KMS-11 (cell line): ENCODE measurements around the gene SLX4.

Experiments used
- H2AFZ ChIP-seq: fragments of 200-600 bp; sonication (generic); 2 replicates; pipeline ENCODE4 v1.6.1; 2016; ENCODE audit warnings: antibody characterized with exemption, mixed run types, low read depth
- H3K27ac ChIP-seq: fragments of 200-600 bp; sonication (generic); 2 replicates; pipeline ENCODE4 v1.6.1; 2016; ENCODE audit warnings: mild to moderate bottlenecking, mixed run types
- H3K27me3 ChIP-seq: fragments of 200-600 bp; sonication (generic); 2 replicates; pipeline ENCODE4 v1.6.1; 2017; ENCODE audit warnings: mild to moderate bottlenecking, low read depth, mixed run types, moderate library complexity; ENCODE audit not compliant: insufficient read depth
- H3K36me3 ChIP-seq: fragments of 200-600 bp; sonication (generic); 2 replicates; pipeline ENCODE4 v1.6.1; 2017; ENCODE audit warnings: mild to moderate bottlenecking, mixed run types; ENCODE audit not compliant: insufficient read depth
- H3K4me1 ChIP-seq: fragments of 200-600 bp; sonication (generic); 2 replicates; pipeline ENCODE4 v1.6.1; 2016; ENCODE audit warnings: mild to moderate bottlenecking, low read depth, mixed run types; ENCODE audit not compliant: poor library complexity, severe bottlenecking
- H3K4me2 ChIP-seq: fragments of 200-600 bp; sonication (generic); 2 replicates; pipeline ENCODE4 v1.7.0; 2016; ENCODE audit warnings: mild to moderate bottlenecking, mixed run types
- H3K4me3 ChIP-seq: fragments of 200-600 bp; sonication (generic); IDR thresholded peaks from 2 replicates; pipeline ENCODE4 v1.6.1; 2017; ENCODE audit warnings: low read depth, low read length, mixed read lengths; ENCODE audit not compliant: insufficient read depth
- H3K79me2 ChIP-seq: fragments of 200-600 bp; sonication (generic); 2 replicates; pipeline ENCODE4 v1.6.1; 2016; ENCODE audit warnings: low read depth, mixed run types; ENCODE audit not compliant: insufficient read depth
- H3K9ac ChIP-seq: fragments of 200-600 bp; sonication (generic); 2 replicates; pipeline ENCODE4 v1.6.1; 2016; ENCODE audit warnings: mild to moderate bottlenecking, mixed run types
- H4K20me1 ChIP-seq: fragments of 200-600 bp; sonication (generic); 2 replicates; pipeline ENCODE4 v1.6.1; 2016; ENCODE audit warnings: mild to moderate bottlenecking, mixed run types; ENCODE audit not compliant: insufficient read depth
- CTCF ChIP-seq: fragments of 200-600 bp; sonication (generic); conservative IDR thresholded peaks from 2 replicates; pipeline ENCODE4 v1.6.1; 2017; ENCODE audit warnings: low read depth, mild to moderate bottlenecking, antibody characterized with exemption, low read length, moderate library complexity, mixed read lengths

SLX4 gene

GRCh38 chr16:3602320-3602653 is 9.1 kb downstream of the SLX4 start:
- H3K4me2 ChIP-seq: no peak overlapping the region
- H2AFZ ChIP-seq: no peak overlapping the region
- H4K20me1 ChIP-seq: no peaks in the 10 kb centered on the region
- H3K27ac ChIP-seq: no peak overlapping the region
- 0 out of 2 replicates have a peak, but pooled peaks cover 3% of the 10 kb centered on the region for H3K36me3 ChIP-seq
- no peaks in the 10 kb centered on the region for H3K79me2 ChIP-seq
- H3K4me1 ChIP-seq: no peaks in the 10 kb centered on the region
- TF ChIP-seq CTCF: no peak
- no peak overlapping the region for H3K9ac ChIP-seq
- no peak overlapping the region for H3K4me3 ChIP-seq
- H3K27me3 ChIP-seq: no peaks in the 10 kb centered on the region

GRCh38 chr16:3601614-3602319 is 9.6 kb downstream of the SLX4 start:
- no peaks in the 10 kb centered on the region for H3K27me3 ChIP-seq
- no peak overlapping the region for H3K4me2 ChIP-seq
- H2AFZ ChIP-seq: no peak overlapping the region
- no peaks in the 10 kb centered on the region for H3K79me2 ChIP-seq
- no peak overlapping the region for H3K9ac ChIP-seq
- no peaks in the 10 kb centered on the region for H4K20me1 ChIP-seq
- no peak for TF ChIP-seq CTCF
- no peaks in the 10 kb centered on the region for H3K4me1 ChIP-seq
- no peak overlapping the region for H3K27ac ChIP-seq
- H3K36me3 ChIP-seq: 0 out of 2 replicates have a peak, but pooled peaks cover 3% of the 10 kb centered on the region
- H3K4me3 ChIP-seq: no peak overlapping the region

GRCh38 chr16:3599922-3600321 is 11.5 kb downstream of the SLX4 start:
- Histone ChIP-seq H3K9ac (no peak overlapping the region), H3K36me3 (0 out of 2 replicates have a peak, but pooled peaks cover 3% of the 10 kb centered on the region), H4K20me1 (no peaks in the 10 kb centered on the region), H3K27ac (no peak overlapping the region), H2AFZ (no peak overlapping the region), H3K4me3 (no peak overlapping the region), H3K4me2 (no peak overlapping the region), H3K4me1 (no peaks in the 10 kb centered on the region), H3K27me3 (no peaks in the 10 kb centered on the region), H3K79me2 (no peaks in the 10 kb centered on the region)
- no peak for TF ChIP-seq CTCF

GRCh38 chr16:3599121-3599520 is 12.3 kb downstream of the SLX4 start:
- no peaks in the 10 kb centered on the region for H4K20me1 ChIP-seq
- no peak overlapping the region for H3K4me3 ChIP-seq
- H3K79me2 ChIP-seq: no peaks in the 10 kb centered on the region

More at GRCh38 chr16:3599121-3599520, 12.3 kb downstream of the SLX4 start:
- Histone ChIP-seq H3K4me2 (no peak overlapping the region), H3K36me3 (0 out of 2 replicates have a peak, but pooled peaks cover under 1% of the 10 kb centered on the region), H3K27me3 (no peaks in the 10 kb centered on the region), H3K4me1 (no peaks in the 10 kb centered on the region), H2AFZ (no peak overlapping the region), H3K27ac (no peak overlapping the region), H3K9ac (no peak overlapping the region)
- TF ChIP-seq CTCF: no peak
